Measurements from ENCODE around the gene SLC12A3.
"Not testable (repeated sequence)": the region's sequence is repeated elsewhere in the genome, so short reads cannot be mapped to it uniquely, and the experiment has no call there.

SLC12A3 gene

DNA sequence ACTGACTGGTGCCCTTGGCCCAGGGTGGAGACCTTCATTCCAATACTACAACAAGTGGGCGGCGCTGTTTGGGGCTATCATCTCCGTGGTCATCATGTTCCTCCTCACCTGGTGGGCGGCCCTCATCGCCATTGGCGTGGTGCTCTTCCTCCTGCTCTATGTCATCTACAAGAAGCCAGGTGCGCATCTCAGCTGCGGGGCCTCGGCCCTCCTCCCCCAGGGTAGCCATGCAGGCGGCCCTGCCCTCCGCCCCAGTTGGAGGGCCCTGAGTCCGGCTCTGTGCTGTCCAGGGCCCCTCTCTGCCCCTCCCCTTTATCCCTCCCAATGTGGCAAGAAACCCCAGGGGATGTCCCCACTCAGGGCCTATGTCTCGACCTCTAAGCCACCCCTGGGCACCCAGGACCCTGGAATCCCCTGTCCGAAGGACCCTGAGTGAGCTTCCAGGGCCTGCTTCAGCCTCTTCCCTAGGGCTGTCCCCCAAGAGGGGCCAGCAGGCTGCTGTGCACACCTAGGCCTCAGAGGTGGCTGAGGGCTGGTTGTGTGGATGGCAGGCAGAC, 19.1 kb downstream of the SLC12A3 start:
- no peak for TF ChIP-seq EZH2phosphoT487 (IDR thresholded peaks at IDR 0.05; ENCODE audit: borderline replicate concordance)
- TF ChIP-seq, protein P1, sequence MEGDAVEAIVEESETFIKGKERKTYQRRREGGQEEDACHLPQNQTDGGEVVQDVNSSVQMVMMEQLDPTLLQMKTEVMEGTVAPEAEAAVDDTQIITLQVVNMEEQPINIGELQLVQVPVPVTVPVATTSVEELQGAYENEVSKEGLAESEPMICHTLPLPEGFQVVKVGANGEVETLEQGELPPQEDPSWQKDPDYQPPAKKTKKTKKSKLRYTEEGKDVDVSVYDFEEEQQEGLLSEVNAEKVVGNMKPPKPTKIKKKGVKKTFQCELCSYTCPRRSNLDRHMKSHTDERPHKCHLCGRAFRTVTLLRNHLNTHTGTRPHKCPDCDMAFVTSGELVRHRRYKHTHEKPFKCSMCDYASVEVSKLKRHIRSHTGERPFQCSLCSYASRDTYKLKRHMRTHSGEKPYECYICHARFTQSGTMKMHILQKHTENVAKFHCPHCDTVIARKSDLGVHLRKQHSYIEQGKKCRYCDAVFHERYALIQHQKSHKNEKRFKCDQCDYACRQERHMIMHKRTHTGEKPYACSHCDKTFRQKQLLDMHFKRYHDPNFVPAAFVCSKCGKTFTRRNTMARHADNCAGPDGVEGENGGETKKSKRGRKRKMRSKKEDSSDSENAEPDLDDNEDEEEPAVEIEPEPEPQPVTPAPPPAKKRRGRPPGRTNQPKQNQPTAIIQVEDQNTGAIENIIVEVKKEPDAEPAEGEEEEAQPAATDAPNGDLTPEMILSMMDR (conservative IDR thresholded peaks at IDR 0.05; ENCODE audit: low read length) = no peak
- H3K9me2 ChIP-seq (replicated peaks; ENCODE audit: low read depth, low read length) = no peaks in the 10 kb centered on the region

DNA sequence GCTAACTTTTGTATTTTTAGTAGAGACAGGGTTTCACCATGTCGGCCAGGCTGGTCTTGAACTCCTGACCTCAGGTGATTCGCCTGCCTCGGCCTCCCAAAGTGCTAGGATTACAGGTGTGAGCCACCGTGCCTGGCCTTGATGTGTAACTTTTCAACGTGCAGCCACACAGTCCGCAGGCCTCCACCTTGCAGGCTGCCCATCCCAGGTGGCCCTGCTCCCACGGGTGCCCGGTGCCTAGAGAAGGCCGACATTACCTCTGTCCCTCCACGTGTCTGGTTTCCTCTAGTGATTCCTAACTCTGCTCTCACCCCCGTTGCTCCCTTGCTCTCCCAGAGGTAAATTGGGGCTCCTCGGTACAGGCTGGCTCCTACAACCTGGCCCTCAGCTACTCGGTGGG, 19.9 kb downstream of the SLC12A3 start:
- not testable (repeated sequence) for H3K27me3 ChIP-seq (ENCODE audit: insufficient read depth, low read length, poor library complexity, severe bottlenecking); H3K36me3 ChIP-seq (ENCODE audit: insufficient read depth, low read length); H3K9ac ChIP-seq (ENCODE audit: low read depth, low read length, poor library complexity, severe bottlenecking); H3F3A ChIP-seq (ENCODE audit: low read depth); H3K79me2 ChIP-seq (ENCODE audit: insufficient read depth, low read length); H4K20me1 ChIP-seq (ENCODE audit: insufficient read depth, low read length, poor library complexity, severe bottlenecking); H3K4me3 ChIP-seq (ENCODE audit: low read length, poor library complexity, severe bottlenecking); H3K9me2 ChIP-seq (replicated peaks; ENCODE audit: low read depth, low read length); H3K4me2 ChIP-seq (ENCODE audit: low read depth, low read length, poor library complexity, severe bottlenecking); H3K9me3 ChIP-seq (ENCODE audit: insufficient read depth, low read depth, low read length); H2AFZ ChIP-seq (ENCODE audit: low read length); H3K4me1 ChIP-seq (ENCODE audit: insufficient read depth, low read length, poor library complexity, severe bottlenecking)

More for the DNA sequence above, 19.1 kb downstream of the SLC12A3 start:
- H2AFZ ChIP-seq (ENCODE audit: low read length) = no peak overlapping the region
- no peak overlapping the region for H3K4me2 ChIP-seq (ENCODE audit: low read depth, low read length, poor library complexity, severe bottlenecking)
- no peak overlapping the region for H3K9ac ChIP-seq (ENCODE audit: low read depth, low read length, poor library complexity, severe bottlenecking)
- H3K4me1 ChIP-seq (ENCODE audit: insufficient read depth, low read length, poor library complexity, severe bottlenecking) = no peaks in the 10 kb centered on the region
- no peaks in the 10 kb centered on the region for H4K20me1 ChIP-seq (ENCODE audit: insufficient read depth, low read length, poor library complexity, severe bottlenecking)
- H3K4me3 ChIP-seq (ENCODE audit: low read length, poor library complexity, severe bottlenecking) = no peak overlapping the region
- H3K27me3 ChIP-seq (ENCODE audit: insufficient read depth, low read length, poor library complexity, severe bottlenecking) = no peaks in the 10 kb centered on the region
- H3K36me3 ChIP-seq (ENCODE audit: insufficient read depth, low read length) = no peaks in the 10 kb centered on the region
- no peaks in the 10 kb centered on the region for H3K79me2 ChIP-seq (ENCODE audit: insufficient read depth, low read length)
- H3K9me3 ChIP-seq (ENCODE audit: insufficient read depth, low read depth, low read length) = no peaks in the 10 kb centered on the region
- no peaks in the 10 kb centered on the region for H3F3A ChIP-seq (ENCODE audit: low read depth)

DNA sequence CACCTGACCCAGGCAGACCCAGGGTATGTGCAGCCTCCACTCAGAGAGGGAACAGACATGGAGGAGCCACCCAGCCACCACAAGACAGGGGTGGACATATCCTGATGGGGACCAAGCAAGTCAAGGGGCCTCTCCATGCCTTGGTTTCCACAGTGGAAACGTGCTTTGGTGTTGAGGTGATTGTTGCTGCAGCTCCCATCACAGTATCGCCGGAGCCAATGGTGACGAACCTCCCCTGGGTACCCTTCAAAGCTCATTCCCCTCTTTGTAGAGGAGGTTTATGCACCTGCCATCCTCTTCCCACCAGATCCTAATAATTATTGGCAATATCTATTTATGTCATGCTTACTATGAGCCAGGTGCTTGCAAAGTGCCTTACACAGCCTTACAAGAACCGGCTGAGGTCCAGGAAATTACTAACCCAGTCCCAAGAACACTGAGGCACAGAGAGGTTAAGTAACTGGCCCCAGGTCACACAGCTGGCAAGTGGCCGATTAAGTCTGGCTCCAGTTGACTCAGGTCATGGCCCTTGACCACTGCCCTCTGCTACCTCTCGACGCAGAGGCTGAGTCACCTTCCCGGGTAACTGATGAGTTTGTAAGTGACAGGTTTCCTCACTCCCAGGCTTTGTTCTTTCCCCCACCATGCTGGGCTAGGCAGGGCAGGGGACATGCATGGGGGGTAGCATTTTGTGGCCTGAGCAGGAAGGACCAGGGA, 20.6 kb downstream of the SLC12A3 start:
- TF ChIP-seq, protein P1 (conservative IDR thresholded peaks at IDR 0.05; ENCODE audit: low read length) = no peak
- TF ChIP-seq EZH2phosphoT487 (IDR thresholded peaks at IDR 0.05; ENCODE audit: borderline replicate concordance) = no peak
- Histone ChIP-seq H3K4me2 (ENCODE audit: low read depth, low read length, poor library complexity, severe bottlenecking) (no peak overlapping the region), H3K4me3 (ENCODE audit: low read length, poor library complexity, severe bottlenecking) (no peak overlapping the region), H4K20me1 (ENCODE audit: insufficient read depth, low read length, poor library complexity, severe bottlenecking) (no peaks in the 10 kb centered on the region), H3K27me3 (ENCODE audit: insufficient read depth, low read length, poor library complexity, severe bottlenecking) (no peaks in the 10 kb centered on the region), H3F3A (ENCODE audit: low read depth) (no peaks in the 10 kb centered on the region), H3K9ac (ENCODE audit: low read depth, low read length, poor library complexity, severe bottlenecking) (no peak overlapping the region), H3K79me2 (ENCODE audit: insufficient read depth, low read length) (no peaks in the 10 kb centered on the region), H3K36me3 (ENCODE audit: insufficient read depth, low read length) (no peaks in the 10 kb centered on the region), H3K9me2 (replicated peaks; ENCODE audit: low read depth, low read length) (no peaks in the 10 kb centered on the region), H3K9me3 (ENCODE audit: insufficient read depth, low read depth, low read length) (no peaks in the 10 kb centered on the region), H3K4me1 (ENCODE audit: insufficient read depth, low read length, poor library complexity, severe bottlenecking) (no peaks in the 10 kb centered on the region), H2AFZ (ENCODE audit: low read length) (no peak overlapping the region)

DNA sequence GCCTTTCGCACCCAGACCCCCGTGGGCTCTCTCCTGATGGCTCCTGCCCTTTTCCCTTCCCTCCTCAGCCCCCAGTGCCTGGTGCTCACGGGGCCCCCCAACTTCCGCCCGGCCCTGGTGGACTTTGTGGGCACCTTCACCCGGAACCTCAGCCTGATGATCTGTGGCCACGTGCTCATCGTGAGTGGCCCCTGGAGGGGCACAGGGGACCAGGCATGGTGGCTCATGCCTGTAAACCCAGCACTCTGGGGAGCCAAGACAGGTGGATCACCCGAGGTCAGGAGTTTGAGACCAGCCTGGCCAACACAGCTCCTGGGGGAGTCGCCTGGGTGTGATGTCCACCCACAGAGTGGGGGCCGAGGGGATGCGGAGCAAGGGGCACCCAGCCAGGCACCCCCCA, 21.3 kb downstream of the SLC12A3 start:
- no peak for TF ChIP-seq EZH2phosphoT487 (IDR thresholded peaks at IDR 0.05; ENCODE audit: borderline replicate concordance)
- TF ChIP-seq, protein P1 (conservative IDR thresholded peaks at IDR 0.05; ENCODE audit: low read length) = no peak
- no peak overlapping the region for H3K9ac ChIP-seq (ENCODE audit: low read depth, low read length, poor library complexity, severe bottlenecking)
- no peaks in the 10 kb centered on the region for H3K27me3 ChIP-seq (ENCODE audit: insufficient read depth, low read length, poor library complexity, severe bottlenecking)
- no peaks in the 10 kb centered on the region for H3K9me2 ChIP-seq (replicated peaks; ENCODE audit: low read depth, low read length)
- H4K20me1 ChIP-seq (ENCODE audit: insufficient read depth, low read length, poor library complexity, severe bottlenecking) = no peaks in the 10 kb centered on the region
- H3K4me2 ChIP-seq (ENCODE audit: low read depth, low read length, poor library complexity, severe bottlenecking) = no peak overlapping the region
- no peak overlapping the region for H3K4me3 ChIP-seq (ENCODE audit: low read length, poor library complexity, severe bottlenecking)
- H3K4me1 ChIP-seq (ENCODE audit: insufficient read depth, low read length, poor library complexity, severe bottlenecking) = no peaks in the 10 kb centered on the region
- H3K79me2 ChIP-seq (ENCODE audit: insufficient read depth, low read length) = no peaks in the 10 kb centered on the region
- H3K36me3 ChIP-seq (ENCODE audit: insufficient read depth, low read length) = no peaks in the 10 kb centered on the region
- no peaks in the 10 kb centered on the region for H3F3A ChIP-seq (ENCODE audit: low read depth)
- no peaks in the 10 kb centered on the region for H3K9me3 ChIP-seq (ENCODE audit: insufficient read depth, low read depth, low read length)
- H2AFZ ChIP-seq (ENCODE audit: low read length) = no peak overlapping the region
